CD4-positive, alpha-beta memory T cell (primary cell): ENCODE results near the gene MAGI2. TPM values are rescaled to one million over a fixed set of nuclear protein-coding genes. Genes with fewer than 3 reads are reported as not detected.

Experiments used
- CTCF ChIA-PET: fragments of 350-600 bp; sonication (Branson Sonifier 250); formaldehyde crosslinking; loops from one replicate; lab custom pipeline; 2021; ENCODE audit warnings: inconsistent platforms; ENCODE audit not compliant: partially characterized antibody; lab: Charles Lee
- POLR2A ChIA-PET: fragments of 350-600 bp; sonication (Branson Sonifier 250); formaldehyde crosslinking; loops from one replicate; lab custom pipeline; 2021; ENCODE audit not compliant: partially characterized antibody; lab: Charles Lee
- DNase-seq, 5 donors: peaks; one replicate each; pipeline versions ENCODE4 v3.0.0 to v3.0.0-alpha.2; 2020 to 2022; ENCODE audit warnings: mixed read lengths in 1 of 5
- H3K27ac ChIP-seq: one replicate; pipeline ENCODE4 v1.7.0; 2013; ENCODE audit warnings: low read depth, low read length
- H3K27me3 ChIP-seq: 2 replicates; pipeline ENCODE4 v1.7.0; 2013; ENCODE audit warnings: mild to moderate bottlenecking, low read length, moderate library complexity; ENCODE audit not compliant: insufficient read depth
- H3K36me3 ChIP-seq: 2 replicates; pipeline ENCODE4 v1.7.0; 2013; ENCODE audit warnings: mild to moderate bottlenecking, low read length, moderate library complexity; ENCODE audit not compliant: insufficient read depth
- H3K4me1 ChIP-seq: 2 replicates; pipeline ENCODE4 v1.7.0; 2013; ENCODE audit warnings: mild to moderate bottlenecking, low read length, moderate library complexity; ENCODE audit not compliant: insufficient read depth
- H3K4me3 ChIP-seq, 2 donors: one replicate each; pipeline ENCODE4 v1.7.0; 2013; ENCODE audit warnings: low read length in 2 of 2, mild to moderate bottlenecking in 1 of 2
- H3K9me3 ChIP-seq, 2 donors: one replicate each; pipeline ENCODE4 v1.7.0; 2013; ENCODE audit warnings: low read length in 2 of 2, control low read depth in 1 of 2; ENCODE audit not compliant: control insufficient read depth in 1 of 2
- H3K27ac Mint-ChIP-seq, 7 donors: one replicate each; pipeline ENCODE4 v1.8.0; 2020 to 2021; ENCODE audit warnings: mixed read lengths in 7 of 7, mild to moderate bottlenecking in 6 of 7, inconsistent platforms in 3 of 7, moderate library complexity in 3 of 7
- H3K27me3 Mint-ChIP-seq, 2 donors: one replicate each; pipeline ENCODE4 v1.8.0; 2020 to 2021; ENCODE audit warnings: mixed read lengths in 2 of 2
- H3K36me3 Mint-ChIP-seq, 2 donors: one replicate each; pipeline ENCODE4 v1.8.0; 2020 to 2021; ENCODE audit warnings: mixed read lengths in 2 of 2, inconsistent platforms in 1 of 2, mild to moderate bottlenecking in 1 of 2
- H3K4me1 Mint-ChIP-seq, 4 donors: one replicate each; pipeline ENCODE4 v1.8.0; 2020 to 2021; ENCODE audit warnings: mixed read lengths in 4 of 4, mild to moderate bottlenecking in 1 of 4
- H3K4me3 Mint-ChIP-seq, 8 donors: one replicate each; pipeline ENCODE4 v1.8.0; 2020 to 2021; ENCODE audit warnings: mixed read lengths in 8 of 8, mild to moderate bottlenecking in 7 of 8, moderate library complexity in 6 of 8, inconsistent platforms in 3 of 8
- H3K9me3 Mint-ChIP-seq, 8 donors: one replicate each; pipeline ENCODE4 v1.8.0; 2020 to 2021; ENCODE audit warnings: mixed read lengths in 8 of 8, mild to moderate bottlenecking in 5 of 8, inconsistent platforms in 3 of 8, moderate library complexity in 1 of 8
- intact Hi-C: fragments of 100-400 bp; cut with micrococcal nuclease; formaldehyde crosslinking; loops from one replicate; pipeline ENCODE4 v1.15.1; 2023
- polyA plus RNA-seq, 2 donors: library from polyadenylated mRNA; unstranded; fragments of 300-500 nt; fragmentation: Illumina TruSeq; gene quantifications; one replicate each; pipeline ENCODE4 v1.2.3, GENCODE V29; 2021
- total RNA-seq, 2 experiments: library from RNA; stranded (reverse); gene quantifications; one replicate each; pipeline ENCODE4 v1.2.3, GENCODE V29; 2021

Gene MAGI2
- total and polyA plus RNA-seq, 4 experiments from 2014 or later = 0.23 to 0.25 TPM; not detected in 2

- no peaks in the 10 kb centered on the region for H3K27me3 Mint-ChIP-seq
- no peak overlapping the region for H3K4me3 Mint-ChIP-seq
Measured at GRCh38 chr7:78539825-78540224, 913.6 kb downstream of the MAGI2 start.

GRCh38 chr7:78535655-78536054, 917.8 kb downstream of the MAGI2 start:
- Mint-ChIP-seq H3K9me3 (peaks cover 0 to 10% (median 3%) of the 10 kb centered on the region in 8 donors), H3K27ac (no peak overlapping the region), H3K36me3 (no peaks in the 10 kb centered on the region), H3K4me1 (no peaks in the 10 kb centered on the region), H3K4me3 (no peak overlapping the region), H3K27me3 (no peaks in the 10 kb centered on the region)
- Histone ChIP-seq H3K27me3 (no peaks in the 10 kb centered on the region), H3K27ac (no peak overlapping the region), H3K4me1 (no peaks in the 10 kb centered on the region), H3K36me3 (no peaks in the 10 kb centered on the region), H3K9me3 (no peaks in the 10 kb centered on the region), H3K4me3 (no peak overlapping the region)
- no peak for DNase-seq
- POLR2A ChIA-PET = no interaction called here
- CTCF ChIA-PET = interaction anchor here (1.2 kb wide), 1 partner anchor 12 kb away, joined by 3 read pairs; no protein-coding TSS in a partner anchor
- intact Hi-C loops = no loop called here

More at GRCh38 chr7:78539825-78540224, 913.6 kb downstream of the MAGI2 start:
- H3K27ac ChIP-seq = no peak overlapping the region
- no peaks in the 10 kb centered on the region for H3K36me3 ChIP-seq
- no peaks in the 10 kb centered on the region for H3K9me3 ChIP-seq
- H3K36me3 Mint-ChIP-seq = no peaks in the 10 kb centered on the region
- DNase-seq = no peak
- ChIA-PET CTCF (no interaction called here), POLR2A (no interaction called here)
- no peaks in the 10 kb centered on the region for H3K4me1 Mint-ChIP-seq
- H3K9me3 Mint-ChIP-seq = peaks cover 0 to 6% (median 1%) of the 10 kb centered on the region in 8 donors
- H3K27me3 ChIP-seq = no peaks in the 10 kb centered on the region
- no peak overlapping the region for H3K27ac Mint-ChIP-seq
- intact Hi-C loops = no loop called here
- no peak overlapping the region for H3K4me3 ChIP-seq
- H3K4me1 ChIP-seq = no peaks in the 10 kb centered on the region

GRCh38 chr7:78530351-78530750, 923.1 kb downstream of the MAGI2 start:
- Histone ChIP-seq H3K4me3 (no peak overlapping the region), H3K4me1 (no peaks in the 10 kb centered on the region), H3K9me3 (no peaks in the 10 kb centered on the region), H3K27me3 (no peaks in the 10 kb centered on the region), H3K36me3 (no peaks in the 10 kb centered on the region), H3K27ac (no peak overlapping the region)
- DNase-seq = no peak
- ChIA-PET CTCF (no interaction called here), POLR2A (no interaction called here)
- Mint-ChIP-seq H3K4me3 (no peak overlapping the region), H3K9me3 (peaks cover 0 to 4% (median 0%) of the 10 kb centered on the region in 8 donors), H3K36me3 (no peaks in the 10 kb centered on the region), H3K27me3 (no peaks in the 10 kb centered on the region), H3K4me1 (no peaks in the 10 kb centered on the region), H3K27ac (peak overlapping the region in 1 of 7 donors; percentile 15)
- intact Hi-C loops = no loop called here

GRCh38 chr7:78529392-78529791, 924.1 kb downstream of the MAGI2 start:
- intact Hi-C loops = no loop called here
- Histone ChIP-seq H3K4me3 (no peak overlapping the region), H3K27ac (no peak overlapping the region), H3K36me3 (no peaks in the 10 kb centered on the region), H3K4me1 (no peaks in the 10 kb centered on the region), H3K27me3 (no peaks in the 10 kb centered on the region), H3K9me3 (no peaks in the 10 kb centered on the region)
- Mint-ChIP-seq H3K9me3 (peaks cover 0 to 4% (median 0%) of the 10 kb centered on the region in 8 donors), H3K4me1 (no peaks in the 10 kb centered on the region), H3K27ac (no peak overlapping the region), H3K4me3 (no peak overlapping the region), H3K27me3 (no peaks in the 10 kb centered on the region), H3K36me3 (no peaks in the 10 kb centered on the region)
- CTCF ChIA-PET = no interaction called here
- DNase-seq = no peak
- POLR2A ChIA-PET = no interaction called here

GRCh38 chr7:78528964-78529363, 924.5 kb downstream of the MAGI2 start:
- CTCF ChIA-PET = no interaction called here
- no peak overlapping the region for H3K27ac Mint-ChIP-seq
- H3K4me3 Mint-ChIP-seq = no peak overlapping the region
- intact Hi-C loops = no loop called here
- no peak overlapping the region for H3K4me3 ChIP-seq
- DNase-seq = no peak
- no peaks in the 10 kb centered on the region for H3K36me3 Mint-ChIP-seq
- no peaks in the 10 kb centered on the region for H3K4me1 ChIP-seq
- no peaks in the 10 kb centered on the region for H3K4me1 Mint-ChIP-seq
- no peak overlapping the region for H3K27ac ChIP-seq
- no peaks in the 10 kb centered on the region for H3K27me3 Mint-ChIP-seq
- H3K27me3 ChIP-seq = no peaks in the 10 kb centered on the region
- H3K36me3 ChIP-seq = no peaks in the 10 kb centered on the region
- peaks cover 0 to 4% (median 0%) of the 10 kb centered on the region in 8 donors for H3K9me3 Mint-ChIP-seq
- no peaks in the 10 kb centered on the region for H3K9me3 ChIP-seq
- POLR2A ChIA-PET = no interaction called here

DNA sequence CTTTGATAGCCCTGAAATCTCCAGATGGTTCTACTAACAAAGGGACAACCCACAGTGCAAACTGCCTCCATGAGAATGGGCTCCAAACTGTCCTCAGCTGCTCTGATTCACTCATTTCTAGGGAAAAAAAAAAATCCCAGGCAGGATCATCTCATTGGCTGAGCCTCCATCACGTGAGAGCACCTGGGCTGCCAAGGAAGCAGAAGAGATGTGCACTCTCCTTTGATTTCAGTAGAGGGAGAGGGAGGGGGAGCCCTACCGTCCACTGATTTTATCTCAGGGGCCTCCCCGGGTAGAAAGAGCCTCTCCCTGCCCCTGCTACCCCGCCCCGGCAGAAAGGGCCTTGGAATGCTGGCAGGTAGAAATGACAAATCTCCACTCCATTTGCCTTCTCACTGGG, 929.5 kb downstream of the MAGI2 start:
- no peaks in the 10 kb centered on the region for H3K4me1 ChIP-seq
- no peak overlapping the region for H3K4me3 Mint-ChIP-seq
- no peaks in the 10 kb centered on the region for H3K4me1 Mint-ChIP-seq
- no peaks in the 10 kb centered on the region for H3K36me3 ChIP-seq
- H3K27ac Mint-ChIP-seq = no peak overlapping the region
- H3K9me3 Mint-ChIP-seq = peaks cover 0 to 3% (median 0%) of the 10 kb centered on the region in 8 donors
- no peak for DNase-seq
- no peaks in the 10 kb centered on the region for H3K27me3 Mint-ChIP-seq
- H3K36me3 Mint-ChIP-seq = no peaks in the 10 kb centered on the region
- no peaks in the 10 kb centered on the region for H3K9me3 ChIP-seq
- ChIA-PET POLR2A (no interaction called here), CTCF (no interaction called here)
- no peak overlapping the region for H3K4me3 ChIP-seq
- H3K27ac ChIP-seq = no peak overlapping the region
- intact Hi-C loops = no loop called here
- no peaks in the 10 kb centered on the region for H3K27me3 ChIP-seq

DNA sequence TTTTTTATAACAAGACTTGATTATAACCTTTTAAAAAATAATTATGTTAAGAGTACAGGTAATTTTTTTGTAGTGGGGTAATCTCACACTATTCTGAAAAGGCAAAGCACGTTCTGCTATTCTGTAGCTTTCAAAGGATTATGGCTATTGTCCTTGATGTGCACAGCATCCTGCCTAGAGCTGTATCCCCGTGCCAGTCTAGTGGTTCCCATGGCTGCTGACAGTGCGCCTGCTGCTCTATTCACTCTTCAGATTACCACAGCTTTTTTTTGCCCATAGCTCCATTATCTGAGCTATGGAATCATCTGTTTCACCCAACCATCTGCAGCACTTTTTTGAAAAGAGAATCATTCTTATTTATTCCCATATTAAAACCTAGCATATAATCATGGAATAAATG, 931.5 kb downstream of the MAGI2 start:
- DNase-seq = no peak
- ChIA-PET POLR2A (no interaction called here), CTCF (no interaction called here)
- H3K9me3 ChIP-seq = no peaks in the 10 kb centered on the region
- no peak overlapping the region for H3K4me3 Mint-ChIP-seq
- intact Hi-C loops = no loop called here
- H3K9me3 Mint-ChIP-seq = peaks cover 0 to 3% (median 0%) of the 10 kb centered on the region in 8 donors
- no peak overlapping the region for H3K27ac Mint-ChIP-seq
- no peaks in the 10 kb centered on the region for H3K27me3 Mint-ChIP-seq
- no peaks in the 10 kb centered on the region for H3K36me3 Mint-ChIP-seq
- no peak overlapping the region for H3K27ac ChIP-seq
- no peaks in the 10 kb centered on the region for H3K27me3 ChIP-seq
- H3K36me3 ChIP-seq = no peaks in the 10 kb centered on the region
- H3K4me3 ChIP-seq = no peak overlapping the region
- H3K4me1 ChIP-seq = no peaks in the 10 kb centered on the region
- no peaks in the 10 kb centered on the region for H3K4me1 Mint-ChIP-seq

GRCh38 chr7:78516450-78516849, 937.0 kb downstream of the MAGI2 start:
- Mint-ChIP-seq H3K4me3 (no peak overlapping the region), H3K36me3 (no peaks in the 10 kb centered on the region), H3K9me3 (no peaks in the 10 kb centered on the region), H3K27ac (no peak overlapping the region), H3K4me1 (no peaks in the 10 kb centered on the region), H3K27me3 (no peaks in the 10 kb centered on the region)
- no peak overlapping the region for H3K27ac ChIP-seq
- CTCF ChIA-PET = no interaction called here
- no peak for DNase-seq
- no peaks in the 10 kb centered on the region for H3K4me1 ChIP-seq
- no peaks in the 10 kb centered on the region for H3K36me3 ChIP-seq
- H3K9me3 ChIP-seq = no peaks in the 10 kb centered on the region
- no peak overlapping the region for H3K4me3 ChIP-seq
- intact Hi-C loops = no loop called here
- H3K27me3 ChIP-seq = no peaks in the 10 kb centered on the region
- POLR2A ChIA-PET = no interaction called here
